Ecto neural progenitor cell (in vitro differentiated cells): Measurements from ENCODE around the gene ZNF335.
A peak's percentile ranks its signal among the peaks of the same experiment; 100 is the strongest.
"Not testable (repeated sequence)": the region's sequence is repeated elsewhere in the genome, so short reads cannot be mapped to it uniquely, and the experiment has no call there.

ENCODE experiments used
- DNase-seq: peaks from one replicate; pipeline ENCODE4 v3.0.0-alpha.2; 2018; ENCODE audit warnings: low spot score

ZNF335 gene

GRCh38 chr20:45910670-45911485 is 61.1 kb downstream of the ZNF335 start:
- peak; percentile 99 for DNase-seq

GRCh38 chr20:45909817-45910669 is 62.0 kb downstream of the ZNF335 start:
- no peak for DNase-seq

GRCh38 chr20:45909336-45909808 is 62.6 kb downstream of the ZNF335 start:
- no peak for DNase-seq

GRCh38 chr20:45908084-45908483 is 63.9 kb downstream of the ZNF335 start:
- no peak for DNase-seq

- no peak for DNase-seq
Measured at GRCh38 chr20:45907219-45907948, 64.6 kb downstream of the ZNF335 start.

GRCh38 chr20:45905505-45906079 is 66.4 kb downstream of the ZNF335 start:
- no peak for DNase-seq

- no peak for DNase-seq
Measured at GRCh38 chr20:45904583-45905504, 67.2 kb downstream of the ZNF335 start.

GRCh38 chr20:45902199-45902701 is 69.8 kb downstream of the ZNF335 start:
- DNase-seq: no peak

- DNase-seq: not testable (repeated sequence)
Measured at GRCh38 chr20:45901332-45901731, 70.7 kb downstream of the ZNF335 start.

GRCh38 chr20:45899046-45899835 is 72.8 kb downstream of the ZNF335 start:
- no peak for DNase-seq
